ENCODE results near the gene PPM1H.
A peak's percentile ranks its signal among the peaks of the same experiment; 100 is the strongest.

Gene PPM1H

GRCh38 chr12:62934799-62935674 is at the start of gene PPM1H:
Gene PPM1H (minus strand): TSS chr12:62935150. CDS start chr12:62934736, 414 bp downstream.
- peak within 1 kb of the TSS; percentile 36 to 85; a peak in 3 of 4 replicates for H3K4me3 ChIP-seq (ENCODE audit: low read depth in 1 of 2, low read length in 2 of 2)
- H3K4me1 ChIP-seq (ENCODE audit: insufficient read depth, low read length), result peaks cover 17% of the 10 kb centered on the region
- no peaks in the 10 kb centered on the region for H4K20me1 ChIP-seq (ENCODE audit: insufficient read depth, low read length)
- H3K9ac ChIP-seq (ENCODE audit: low read depth, low read length), result peak within 1 kb of the TSS; percentile 62
- no peaks in the 10 kb centered on the region for H3K36me3 ChIP-seq (ENCODE audit: insufficient read depth, low read length)
- H3K27me3 ChIP-seq (ENCODE audit: insufficient read depth, low read length, poor library complexity), result peaks cover 32% of the 10 kb centered on the region
- H3K9me3 ChIP-seq (ENCODE audit: insufficient read depth, low read length, severe bottlenecking), result no peaks in the 10 kb centered on the region
- peak; percentile 94 for ATAC-seq (ENCODE audit: insufficient read depth, low read depth)
- H2AFZ ChIP-seq (ENCODE audit: low read depth, low read length), result peak within 1 kb of the TSS; percentile 86
- H3K79me2 ChIP-seq (ENCODE audit: insufficient read depth, low read length), result no peaks in the 10 kb centered on the region
- peak; percentile 72 for DNase-seq
- H3K4me2 ChIP-seq (ENCODE audit: insufficient read depth, low read length), result peak within 1 kb of the TSS; percentile 98
- TF ChIP-seq CTCF (IDR thresholded peaks at IDR 0.05; ENCODE audit: borderline replicate concordance, extremely low read depth, low read length, poor library complexity, severe bottlenecking) (peak; percentile 59), EZH2 (IDR thresholded peaks at IDR 0.05; ENCODE audit: borderline replicate concordance, low read depth, low read length, severe bottlenecking) (peak; percentile 37)
- 0 out of 2 replicates have a peak within 1 kb of the TSS, but pooled peaks have one; percentile 10 for H3K27ac ChIP-seq (ENCODE audit: low read length)

- Histone ChIP-seq H3K4me1 (ENCODE audit: insufficient read depth, low read length) (no peaks in the 10 kb centered on the region), H4K20me1 (ENCODE audit: insufficient read depth, low read length) (no peaks in the 10 kb centered on the region), H3K9ac (ENCODE audit: low read depth, low read length) (no peak overlapping the region), H3K27me3 (ENCODE audit: insufficient read depth, low read length, poor library complexity) (peaks cover 5% of the 10 kb centered on the region), H3K27ac (ENCODE audit: low read length) (no peak overlapping the region), H2AFZ (ENCODE audit: low read depth, low read length) (no peak overlapping the region), H3K4me3 (ENCODE audit: low read depth in 1 of 2, low read length in 2 of 2) (no peak overlapping the region), H3K79me2 (ENCODE audit: insufficient read depth, low read length) (no peaks in the 10 kb centered on the region), H3K9me3 (ENCODE audit: insufficient read depth, low read length, severe bottlenecking) (no peaks in the 10 kb centered on the region), H3K36me3 (ENCODE audit: insufficient read depth, low read length) (no peaks in the 10 kb centered on the region), H3K4me2 (ENCODE audit: insufficient read depth, low read length) (no peak overlapping the region)
- DNase-seq (no peak), ATAC-seq (ENCODE audit: insufficient read depth, low read depth) (no peak)
- TF ChIP-seq EZH2 (IDR thresholded peaks at IDR 0.05; ENCODE audit: borderline replicate concordance, low read depth, low read length, severe bottlenecking) (no peak), CTCF (IDR thresholded peaks at IDR 0.05; ENCODE audit: borderline replicate concordance, extremely low read depth, low read length, poor library complexity, severe bottlenecking) (no peak)
These were observed 48.6 kb upstream of the PPM1H start for GRCh38 chr12:62983594-62983993.

- no peaks in the 10 kb centered on the region for H3K36me3 ChIP-seq (ENCODE audit: insufficient read depth, low read length)
- TF ChIP-seq EZH2 (IDR thresholded peaks at IDR 0.05; ENCODE audit: borderline replicate concordance, low read depth, low read length, severe bottlenecking) (no peak), CTCF (IDR thresholded peaks at IDR 0.05; ENCODE audit: borderline replicate concordance, extremely low read depth, low read length, poor library complexity, severe bottlenecking) (no peak)
- H3K4me2 ChIP-seq (ENCODE audit: insufficient read depth, low read length), result no peak overlapping the region
These were observed 43.8 kb upstream of the PPM1H start for GRCh38 chr12:62978768-62979167.

More at GRCh38 chr12:62978768-62979167, 43.8 kb upstream of the PPM1H start:
- no peak overlapping the region for H3K27ac ChIP-seq (ENCODE audit: low read length)
- DNase-seq (no peak), ATAC-seq (ENCODE audit: insufficient read depth, low read depth) (no peak)
- H3K27me3 ChIP-seq (ENCODE audit: insufficient read depth, low read length, poor library complexity), result peaks cover 3% of the 10 kb centered on the region
- H3K9ac ChIP-seq (ENCODE audit: low read depth, low read length), result no peak overlapping the region
- no peaks in the 10 kb centered on the region for H4K20me1 ChIP-seq (ENCODE audit: insufficient read depth, low read length)
- H3K4me1 ChIP-seq (ENCODE audit: insufficient read depth, low read length), result no peaks in the 10 kb centered on the region
- H3K79me2 ChIP-seq (ENCODE audit: insufficient read depth, low read length), result no peaks in the 10 kb centered on the region
- H3K9me3 ChIP-seq (ENCODE audit: insufficient read depth, low read length, severe bottlenecking), result no peaks in the 10 kb centered on the region
- H3K4me3 ChIP-seq (ENCODE audit: low read depth in 1 of 2, low read length in 2 of 2), result no peak overlapping the region
- H2AFZ ChIP-seq (ENCODE audit: low read depth, low read length), result no peak overlapping the region
